Activated CD4-positive, alpha-beta memory T cell treated with anti-CD3 and anti-CD28 coated beads for 36 hours (primary cell): ENCODE measurements around the gene PLEKHB2. TPM values are rescaled to one million over a fixed set of nuclear protein-coding genes. Genes with fewer than 3 reads are reported as not detected.
"Not testable (repeated sequence)": the region's sequence is repeated elsewhere in the genome, so short reads cannot be mapped to it uniquely, and the experiment has no call there.

ENCODE experiments used
- CTCF ChIA-PET: fragments of 350-600 bp; sonication (Branson Sonifier 250); formaldehyde crosslinking; loops from one replicate; lab custom pipeline; 2021; ENCODE audit warnings: antibody characterized with exemption, inconsistent platforms; lab: Charles Lee
- POLR2A ChIA-PET: fragments of 350-600 bp; sonication (Branson Sonifier 250); formaldehyde crosslinking; loops from one replicate; lab custom pipeline; 2021; ENCODE audit warnings: antibody characterized with exemption; lab: Charles Lee
- DNase-seq: peaks from one replicate; pipeline ENCODE4 v3.0.0-alpha.2; 2020
- H3K27ac Mint-ChIP-seq: one replicate; pipeline ENCODE4 v1.8.0; 2021; ENCODE audit warnings: mixed read lengths
- H3K27me3 Mint-ChIP-seq: one replicate; pipeline ENCODE4 v1.8.0; 2021; ENCODE audit warnings: mixed read lengths
- H3K36me3 Mint-ChIP-seq: one replicate; pipeline ENCODE4 v1.8.0; 2021; ENCODE audit warnings: mixed read lengths
- H3K4me1 Mint-ChIP-seq: one replicate; pipeline ENCODE4 v1.8.0; 2021; ENCODE audit warnings: low read depth, mixed read lengths
- H3K4me3 Mint-ChIP-seq: one replicate; pipeline ENCODE4 v1.8.0; 2021; ENCODE audit warnings: mild to moderate bottlenecking, mixed read lengths
- H3K9me3 Mint-ChIP-seq: one replicate; pipeline ENCODE4 v1.8.0; 2021; ENCODE audit warnings: mixed read lengths
- intact Hi-C: fragments of 100-400 bp; cut with micrococcal nuclease; formaldehyde crosslinking; loops from one replicate; pipeline ENCODE4 v1.15.1; 2023
- total RNA-seq, 2 experiments: library from RNA; stranded (reverse); gene quantifications; one replicate each; pipeline ENCODE4 v1.2.3, GENCODE V29; 2021

Gene PLEKHB2
- total RNA-seq, 2 experiments from 2014 or later = 50.0 to 52.2 TPM

- CTCF ChIA-PET, H3K27me3 Mint-ChIP-seq, POLR2A ChIA-PET, H3K27ac Mint-ChIP-seq, H3K4me3 Mint-ChIP-seq, DNase-seq, H3K9me3 Mint-ChIP-seq: not testable (repeated sequence)
- Mint-ChIP-seq H3K4me1 (peaks cover 12% of the 10 kb centered on the region), H3K36me3 (peaks cover 10% of the 10 kb centered on the region)
- intact Hi-C loops = loop anchor here (10.0 kb wide), 1 partner anchor 995 kb away; no protein-coding TSS in a partner anchor
Measured at GRCh38 chr2:131150109-131150508, 45.0 kb downstream of the PLEKHB2 start.

GRCh38 chr2:131151398-131151797 lies 46.3 kb downstream of the PLEKHB2 start:
- intact Hi-C loops = loop anchor here (10.0 kb wide), 1 partner anchor 993 kb away; no protein-coding TSS in a partner anchor
- peaks cover 10% of the 10 kb centered on the region for H3K36me3 Mint-ChIP-seq
- H3K4me1 Mint-ChIP-seq = peaks cover 20% of the 10 kb centered on the region
- CTCF ChIA-PET = interaction anchor here (5.8 kb wide), 1 partner anchor 522 kb away, joined by 54 read pairs; no protein-coding TSS in a partner anchor
- H3K9me3 Mint-ChIP-seq = no peaks in the 10 kb centered on the region
- H3K27me3 Mint-ChIP-seq = no peaks in the 10 kb centered on the region
- POLR2A ChIA-PET = no interaction called here
- no peak overlapping the region for H3K4me3 Mint-ChIP-seq
- H3K27ac Mint-ChIP-seq = no peak overlapping the region
- DNase-seq = no peak

GRCh38 chr2:131152074-131152473 lies 46.9 kb downstream of the PLEKHB2 start:
- H3K4me1 Mint-ChIP-seq = peaks cover 27% of the 10 kb centered on the region
- no peak overlapping the region for H3K4me3 Mint-ChIP-seq
- intact Hi-C loops = loop anchor here (10.0 kb wide), 1 partner anchor 993 kb away; no protein-coding TSS in a partner anchor
- H3K36me3 Mint-ChIP-seq = peaks cover 10% of the 10 kb centered on the region
- POLR2A ChIA-PET = no interaction called here
- H3K27ac Mint-ChIP-seq = no peak overlapping the region
- no peaks in the 10 kb centered on the region for H3K9me3 Mint-ChIP-seq
- no peaks in the 10 kb centered on the region for H3K27me3 Mint-ChIP-seq
- CTCF ChIA-PET = interaction anchor here (5.8 kb wide), 1 partner anchor 521 kb away, joined by 54 read pairs; no protein-coding TSS in a partner anchor
- DNase-seq = no peak

- intact Hi-C loops = loop anchor here (10.0 kb wide), 1 partner anchor 991 kb away; no protein-coding TSS in a partner anchor
- ChIA-PET CTCF (interaction anchor here (0.7 to 5.8 kb wide), 13 partner anchors 11 to 648 kb away, joined by 3 to 54 read pairs (median 5); partner anchors contain the start of gene MZT2A), POLR2A (interaction anchor here (1.3 kb wide), 1 partner anchor 529 kb away, joined by 6 read pairs; no protein-coding TSS in a partner anchor)
- DNase-seq = no peak
- Mint-ChIP-seq H3K36me3 (peaks cover 9% of the 10 kb centered on the region), H3K27ac (no peak overlapping the region), H3K4me3 (no peak overlapping the region), H3K27me3 (no peaks in the 10 kb centered on the region), H3K4me1 (peaks cover 27% of the 10 kb centered on the region), H3K9me3 (no peaks in the 10 kb centered on the region)
Measured at GRCh38 chr2:131153529-131153928, 48.4 kb downstream of the PLEKHB2 start.

GRCh38 chr2:131154071-131154531 lies 49.0 kb downstream of the PLEKHB2 start:
- CTCF ChIA-PET = interaction anchor here (0.6 to 5.8 kb wide), 18 partner anchors 10 to 648 kb away, joined by 3 to 54 read pairs (median 4); partner anchors contain the start of gene MZT2A
- H3K9me3 Mint-ChIP-seq = no peaks in the 10 kb centered on the region
- H3K4me1 Mint-ChIP-seq = peaks cover 27% of the 10 kb centered on the region
- POLR2A ChIA-PET = interaction anchor here (1.3 kb wide), 1 partner anchor 528 kb away, joined by 6 read pairs; no protein-coding TSS in a partner anchor
- H3K27me3 Mint-ChIP-seq = no peaks in the 10 kb centered on the region
- no peak overlapping the region for H3K27ac Mint-ChIP-seq
- no peak overlapping the region for H3K4me3 Mint-ChIP-seq
- intact Hi-C loops = loop anchor here (1.0 to 10.0 kb wide), 7 partner anchors 49 to 991 kb away; partner anchors contain the start of genes CCDC74A, MZT2A and PLEKHB2
- peak; percentile 93 for DNase-seq
- peaks cover 9% of the 10 kb centered on the region for H3K36me3 Mint-ChIP-seq

- CTCF ChIA-PET = interaction anchor here (0.6 to 5.8 kb wide), 16 partner anchors 11 to 647 kb away, joined by 3 to 54 read pairs (median 4); partner anchors contain the start of gene MZT2A
- no peak overlapping the region for H3K4me3 Mint-ChIP-seq
- peaks cover 7% of the 10 kb centered on the region for H3K36me3 Mint-ChIP-seq
- H3K27ac Mint-ChIP-seq = no peak overlapping the region
- H3K4me1 Mint-ChIP-seq = peaks cover 27% of the 10 kb centered on the region
- DNase-seq = no peak
- POLR2A ChIA-PET = interaction anchor here (1.3 kb wide), 1 partner anchor 528 kb away, joined by 6 read pairs; no protein-coding TSS in a partner anchor
- H3K27me3 Mint-ChIP-seq = no peaks in the 10 kb centered on the region
- intact Hi-C loops = loop anchor here (1.0 to 10.0 kb wide), 7 partner anchors 49 to 990 kb away; partner anchors contain the start of genes CCDC74A, MZT2A and PLEKHB2
- no peaks in the 10 kb centered on the region for H3K9me3 Mint-ChIP-seq
Measured at GRCh38 chr2:131154647-131155046, 49.5 kb downstream of the PLEKHB2 start.

GRCh38 chr2:131155208-131155855 lies 50.2 kb downstream of the PLEKHB2 start:
- POLR2A ChIA-PET = interaction anchor here (0.5 kb wide), 1 partner anchor 52 kb away, joined by 3 read pairs; no protein-coding TSS in a partner anchor
- intact Hi-C loops = loop anchor here (2.0 to 10.0 kb wide), 2 partner anchors 257 to 989 kb away; no protein-coding TSS in a partner anchor

GRCh38 chr2:131156452-131157149 lies 51.5 kb downstream of the PLEKHB2 start:
- H3K36me3 Mint-ChIP-seq = no peaks in the 10 kb centered on the region
- CTCF ChIA-PET = interaction anchor here (1.0 to 5.8 kb wide), 2 partner anchors 12 to 517 kb away, joined by 5 to 54 read pairs; no protein-coding TSS in a partner anchor
- no peaks in the 10 kb centered on the region for H3K27me3 Mint-ChIP-seq
- intact Hi-C loops = loop anchor here (10.0 kb wide), 1 partner anchor 988 kb away; no protein-coding TSS in a partner anchor
- no peaks in the 10 kb centered on the region for H3K9me3 Mint-ChIP-seq
- H3K27ac Mint-ChIP-seq = no peak overlapping the region
- H3K4me1 Mint-ChIP-seq = peaks cover 27% of the 10 kb centered on the region
- POLR2A ChIA-PET = interaction anchor here (0.6 kb wide), 1 partner anchor 53 kb away, joined by 3 read pairs; no protein-coding TSS in a partner anchor
- no peak overlapping the region for H3K4me3 Mint-ChIP-seq
- peak; percentile 34 for DNase-seq

More at GRCh38 chr2:131155208-131155855, 50.2 kb downstream of the PLEKHB2 start:
- Mint-ChIP-seq H3K9me3 (no peaks in the 10 kb centered on the region), H3K27ac (no peak overlapping the region), H3K27me3 (no peaks in the 10 kb centered on the region), H3K4me1 (peaks cover 27% of the 10 kb centered on the region), H3K36me3 (peaks cover 4% of the 10 kb centered on the region), H3K4me3 (no peak overlapping the region)
- DNase-seq = no peak
- CTCF ChIA-PET = interaction anchor here (1.2 to 5.8 kb wide), 2 partner anchors 23 to 518 kb away, joined by 6 to 54 read pairs; no protein-coding TSS in a partner anchor

GRCh38 chr2:131165562-131165961 lies 60.4 kb downstream of the PLEKHB2 start:
- H3K36me3 Mint-ChIP-seq, H3K9me3 Mint-ChIP-seq, H3K4me3 Mint-ChIP-seq, intact Hi-C loops, POLR2A ChIA-PET, H3K27ac Mint-ChIP-seq, H3K27me3 Mint-ChIP-seq, H3K4me1 Mint-ChIP-seq, DNase-seq: not testable (repeated sequence)
- CTCF ChIA-PET = interaction anchor here (1.7 kb wide), 1 partner anchor 12 kb away, joined by 5 read pairs; no protein-coding TSS in a partner anchor

GRCh38 chr2:131168538-131168937 lies 63.4 kb downstream of the PLEKHB2 start:
- intact Hi-C loops = no loop called here
- Mint-ChIP-seq H3K27ac (no peak overlapping the region), H3K9me3 (no peaks in the 10 kb centered on the region), H3K4me1 (no peaks in the 10 kb centered on the region), H3K36me3 (no peaks in the 10 kb centered on the region), H3K4me3 (no peak overlapping the region), H3K27me3 (peaks cover 7% of the 10 kb centered on the region)
- no peak for DNase-seq
- ChIA-PET CTCF (interaction anchor here (1.5 kb wide), 1 partner anchor 11 kb away, joined by 5 read pairs; no protein-coding TSS in a partner anchor), POLR2A (no interaction called here)

GRCh38 chr2:131178050-131178449 lies 72.9 kb downstream of the PLEKHB2 start:
- H3K36me3 Mint-ChIP-seq, H3K9me3 Mint-ChIP-seq, DNase-seq, POLR2A ChIA-PET, H3K4me3 Mint-ChIP-seq, H3K27ac Mint-ChIP-seq, CTCF ChIA-PET, intact Hi-C loops, H3K4me1 Mint-ChIP-seq: not testable (repeated sequence)
- H3K27me3 Mint-ChIP-seq = peaks cover 24% of the 10 kb centered on the region
